ENCODE data around the gene TRAM2. TPM values are rescaled to one million over a fixed set of nuclear protein-coding genes. Genes with fewer than 3 reads are reported as not detected.
A peak's percentile ranks its signal among the peaks of the same experiment; 100 is the strongest.

Gene TRAM2
- total RNA-seq, 1 donor from 2014 or later = 159 TPM

- Mint-ChIP-seq H3K9me3 (ENCODE audit: low read depth) (no peaks in the 10 kb centered on the region), H3K4me3 (ENCODE audit: unreplicated experiment) (no peak overlapping the region), H3K27ac (ENCODE audit: unreplicated experiment) (peak overlapping the region; percentile 72), H3K27me3 (ENCODE audit: low read depth) (no peaks in the 10 kb centered on the region), H3K36me3 (ENCODE audit: low read depth) (peaks cover 10% of the 10 kb centered on the region), H3K4me1 (ENCODE audit: low read depth) (peaks cover 94% of the 10 kb centered on the region)
- DNase-seq (ENCODE audit: low spot score) = no peak
- no peak for TF ChIP-seq CTCF (IDR thresholded peaks at IDR 0.05)
Measured at GRCh38 chr6:52560462-52560861, 16.4 kb downstream of the TRAM2 start.

- peaks cover 88% of the 10 kb centered on the region for H3K4me1 Mint-ChIP-seq (ENCODE audit: low read depth)
- no peak for TF ChIP-seq CTCF (IDR thresholded peaks at IDR 0.05)
- peak overlapping the region; percentile 97 for H3K27ac Mint-ChIP-seq (ENCODE audit: unreplicated experiment)
- H3K36me3 Mint-ChIP-seq (ENCODE audit: low read depth) = peaks cover 4% of the 10 kb centered on the region
- H3K9me3 Mint-ChIP-seq (ENCODE audit: low read depth) = no peaks in the 10 kb centered on the region
- DNase-seq (ENCODE audit: low spot score) = no peak
- H3K27me3 Mint-ChIP-seq (ENCODE audit: low read depth) = no peaks in the 10 kb centered on the region
- no peak overlapping the region for H3K4me3 Mint-ChIP-seq (ENCODE audit: unreplicated experiment)
Measured at GRCh38 chr6:52558266-52559000, 18.4 kb downstream of the TRAM2 start.

GRCh38 chr6:52557389-52558265 lies 19.2 kb downstream of the TRAM2 start:
- H3K36me3 Mint-ChIP-seq (ENCODE audit: low read depth) = peaks cover 4% of the 10 kb centered on the region
- H3K4me1 Mint-ChIP-seq (ENCODE audit: low read depth) = peaks cover 88% of the 10 kb centered on the region
- H3K4me3 Mint-ChIP-seq (ENCODE audit: unreplicated experiment) = no peak overlapping the region
- H3K9me3 Mint-ChIP-seq (ENCODE audit: low read depth) = no peaks in the 10 kb centered on the region
- TF ChIP-seq CTCF (IDR thresholded peaks at IDR 0.05) = no peak
- no peak for DNase-seq (ENCODE audit: low spot score)
- H3K27ac Mint-ChIP-seq (ENCODE audit: unreplicated experiment) = peak overlapping the region; percentile 97
- no peaks in the 10 kb centered on the region for H3K27me3 Mint-ChIP-seq (ENCODE audit: low read depth)

- DNase-seq (ENCODE audit: low spot score) = no peak
Measured at GRCh38 chr6:52555518-52556233, 21.2 kb downstream of the TRAM2 start.

More at GRCh38 chr6:52555518-52556233, 21.2 kb downstream of the TRAM2 start:
- Mint-ChIP-seq H3K4me3 (ENCODE audit: unreplicated experiment) (peak overlapping the region; percentile 57), H3K36me3 (ENCODE audit: low read depth) (peaks cover 4% of the 10 kb centered on the region), H3K9me3 (ENCODE audit: low read depth) (no peaks in the 10 kb centered on the region), H3K27me3 (ENCODE audit: low read depth) (no peaks in the 10 kb centered on the region), H3K4me1 (ENCODE audit: low read depth) (peaks cover 94% of the 10 kb centered on the region), H3K27ac (ENCODE audit: unreplicated experiment) (peak overlapping the region; percentile 97)
- TF ChIP-seq CTCF (IDR thresholded peaks at IDR 0.05) = no peak
